Measurements from ENCODE around the gene ZMYM3. TPM values are rescaled to one million over a fixed set of nuclear protein-coding genes. Genes with fewer than 3 reads are reported as not detected.

ZMYM3 gene
- total RNA-seq, 1 donor from 2014 or later = 39.2 TPM

- Mint-ChIP-seq H3K36me3 (ENCODE audit: unreplicated experiment) (no peaks in the 10 kb centered on the region), H3K27ac (ENCODE audit: unreplicated experiment) (no peak overlapping the region), H3K4me3 (ENCODE audit: unreplicated experiment) (no peak overlapping the region), H3K9me3 (ENCODE audit: unreplicated experiment) (no peaks in the 10 kb centered on the region), H3K27me3 (ENCODE audit: unreplicated experiment) (no peaks in the 10 kb centered on the region), H3K4me1 (ENCODE audit: unreplicated experiment) (no peaks in the 10 kb centered on the region)
- no peak for DNase-seq (ENCODE audit: extremely low spot score, unreplicated experiment)
- no peak for TF ChIP-seq CTCF (IDR thresholded peaks at IDR 0.05)
Observed at GRCh38 chrX:71195964-71196649, 57.8 kb downstream of the ZMYM3 start.

GRCh38 chrX:71191248-71191647 lies 62.7 kb downstream of the ZMYM3 start:
- no peak overlapping the region for H3K4me3 Mint-ChIP-seq (ENCODE audit: unreplicated experiment)
- no peaks in the 10 kb centered on the region for H3K4me1 Mint-ChIP-seq (ENCODE audit: unreplicated experiment)
- no peak for TF ChIP-seq CTCF (IDR thresholded peaks at IDR 0.05)
- H3K27me3 Mint-ChIP-seq (ENCODE audit: unreplicated experiment) = no peaks in the 10 kb centered on the region
- no peak overlapping the region for H3K27ac Mint-ChIP-seq (ENCODE audit: unreplicated experiment)
- H3K9me3 Mint-ChIP-seq (ENCODE audit: unreplicated experiment) = no peaks in the 10 kb centered on the region
- no peaks in the 10 kb centered on the region for H3K36me3 Mint-ChIP-seq (ENCODE audit: unreplicated experiment)
- no peak for DNase-seq (ENCODE audit: extremely low spot score, unreplicated experiment)

Other genes starting within 250 kb of the ZMYM3 start
- gene SNX12, start 185.8 kb downstream of the ZMYM3 start, total RNA-seq = 64.0 and 68.8 TPM in 2 replicates
- gene FOXO4, start 158.3 kb downstream of the ZMYM3 start, total RNA-seq = 17.1 and 23.3 TPM in 2 replicates
- gene CXorf65, start 147.4 kb downstream of the ZMYM3 start, total RNA-seq = not detected in 2 replicates
- gene IL2RG, start 142.6 kb downstream of the ZMYM3 start, total RNA-seq = not detected in 2 replicates
- 50.3 and 58.5 TPM in 2 replicates for gene MED12, start 135.5 kb downstream of the ZMYM3 start, total RNA-seq
- gene NLGN3, start 109.3 kb downstream of the ZMYM3 start, total RNA-seq = 0.51 and 1.1 TPM in 2 replicates
- not detected in 2 replicates for gene GJB1, start 30.9 kb downstream of the ZMYM3 start, total RNA-seq
- gene NONO, start 29.5 kb upstream of the ZMYM3 start, total RNA-seq = 465 and 499 TPM in 2 replicates
- gene ITGB1BP2, start 47.6 kb upstream of the ZMYM3 start, total RNA-seq = 1.7 and 2.1 TPM in 2 replicates
- 32.3 and 33.9 TPM in 2 replicates for gene TAF1, start 112.2 kb upstream of the ZMYM3 start, total RNA-seq

Measured in osteocyte (in vitro differentiated cells).